GM18873 (cell line): ENCODE data around the gene TP73.

Source experiments
- ATAC-seq: cut with Tn5 transposase; IDR thresholded peaks from one replicate; pipeline ENCODE4 v1.9.1; 2021; ENCODE audit warnings: mild to moderate bottlenecking, moderate library complexity, moderate number of reproducible peaks; ENCODE audit not compliant: unreplicated experiment, low FRiP score

TP73 gene

DNA sequence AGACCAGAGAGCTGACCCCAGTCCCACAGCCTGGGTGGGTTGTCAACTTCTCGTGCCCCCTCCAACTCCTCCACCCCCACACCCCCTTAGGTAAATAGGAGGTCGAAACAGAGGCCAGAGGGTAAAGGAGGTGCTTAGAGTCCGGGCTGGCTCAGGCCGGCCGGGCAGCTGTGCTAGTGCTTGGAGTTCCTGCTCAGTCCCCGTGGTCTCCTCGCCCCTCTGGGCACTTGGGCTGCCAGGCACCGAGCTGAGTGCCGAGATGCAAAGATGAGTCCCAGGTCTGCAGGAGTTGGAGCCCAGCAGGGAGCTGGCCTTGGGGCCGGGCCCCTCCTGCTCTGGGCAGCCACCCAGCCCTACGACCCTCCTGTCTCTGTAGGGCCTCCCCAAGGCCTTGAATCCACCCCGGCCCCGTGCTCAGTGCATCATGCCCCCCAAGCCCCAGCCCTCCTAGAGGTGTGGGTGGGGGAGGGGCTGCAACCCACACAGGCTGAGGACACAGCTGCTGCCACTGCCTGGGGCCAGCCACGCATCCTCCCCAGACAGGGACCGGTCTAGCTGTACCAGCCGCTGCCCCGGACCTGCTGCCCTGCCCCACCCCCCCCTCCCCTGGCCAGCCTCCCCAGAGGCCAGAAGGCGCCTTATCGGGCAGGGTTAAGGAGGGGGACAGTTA is 122.1 kb downstream of the TP73 start:
- no peak for ATAC-seq

DNA sequence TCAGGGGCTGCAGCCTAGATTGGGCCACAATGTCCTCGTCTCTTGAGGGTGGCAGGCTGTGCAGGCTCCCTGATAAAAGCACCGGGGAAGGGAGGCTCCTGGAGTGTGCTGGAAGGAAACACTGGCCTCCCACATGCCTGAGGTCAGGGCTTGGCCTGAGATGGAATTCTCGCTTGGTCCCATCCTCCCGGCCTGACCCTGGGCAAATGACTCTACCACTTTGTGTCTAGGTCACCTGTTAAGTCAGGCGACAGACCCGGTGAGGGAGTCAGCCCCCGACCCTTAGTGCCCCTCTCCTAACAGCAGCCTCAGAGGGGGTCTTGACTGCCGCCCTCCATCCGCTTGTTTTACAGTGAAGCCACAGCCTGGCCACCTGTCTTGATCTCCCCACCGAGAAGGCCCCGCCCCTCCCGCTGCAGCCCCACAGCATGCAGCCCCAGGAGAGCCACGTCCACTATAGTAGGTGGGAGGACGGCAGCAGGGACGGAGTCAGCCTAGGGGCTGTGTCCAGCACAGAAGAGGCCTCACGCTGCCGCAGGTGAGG is 122.7 kb downstream of the TP73 start:
- ATAC-seq: no peak

DNA sequence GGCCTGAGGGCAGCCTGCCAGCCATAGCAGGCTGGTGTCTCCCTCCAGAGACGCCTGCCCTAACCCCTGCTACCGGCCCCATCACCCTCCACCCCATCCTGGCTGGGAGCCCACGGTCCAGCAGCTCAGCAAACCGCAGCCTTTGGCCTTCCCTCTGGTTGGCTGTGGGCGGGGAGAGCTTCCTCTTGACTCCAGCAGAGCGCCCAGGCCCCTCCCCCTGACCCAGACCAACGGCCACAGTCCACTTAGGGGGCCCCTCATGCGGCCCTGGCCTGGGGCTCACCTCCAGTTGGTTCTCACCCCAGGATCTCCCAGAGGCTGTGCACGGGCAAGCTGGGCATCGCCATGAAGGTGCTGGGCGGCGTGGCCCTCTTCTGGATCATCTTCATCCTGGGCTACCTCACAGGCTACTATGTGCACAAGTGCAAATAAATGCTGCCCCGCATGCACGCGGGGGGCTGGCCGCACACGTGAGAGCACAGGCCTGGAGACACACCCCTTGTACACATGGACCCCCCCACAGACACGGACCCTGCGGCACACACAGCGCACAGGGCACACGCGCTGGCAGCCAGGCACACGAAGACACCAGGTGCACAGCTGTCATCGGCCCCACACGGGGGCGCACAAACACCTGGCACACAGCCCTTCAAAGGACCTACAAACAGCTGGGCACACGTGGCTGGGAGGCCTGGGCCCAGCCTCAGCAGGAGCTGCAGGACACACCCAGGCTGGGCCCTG is 123.3 kb downstream of the TP73 start:
- ATAC-seq: no peak

DNA sequence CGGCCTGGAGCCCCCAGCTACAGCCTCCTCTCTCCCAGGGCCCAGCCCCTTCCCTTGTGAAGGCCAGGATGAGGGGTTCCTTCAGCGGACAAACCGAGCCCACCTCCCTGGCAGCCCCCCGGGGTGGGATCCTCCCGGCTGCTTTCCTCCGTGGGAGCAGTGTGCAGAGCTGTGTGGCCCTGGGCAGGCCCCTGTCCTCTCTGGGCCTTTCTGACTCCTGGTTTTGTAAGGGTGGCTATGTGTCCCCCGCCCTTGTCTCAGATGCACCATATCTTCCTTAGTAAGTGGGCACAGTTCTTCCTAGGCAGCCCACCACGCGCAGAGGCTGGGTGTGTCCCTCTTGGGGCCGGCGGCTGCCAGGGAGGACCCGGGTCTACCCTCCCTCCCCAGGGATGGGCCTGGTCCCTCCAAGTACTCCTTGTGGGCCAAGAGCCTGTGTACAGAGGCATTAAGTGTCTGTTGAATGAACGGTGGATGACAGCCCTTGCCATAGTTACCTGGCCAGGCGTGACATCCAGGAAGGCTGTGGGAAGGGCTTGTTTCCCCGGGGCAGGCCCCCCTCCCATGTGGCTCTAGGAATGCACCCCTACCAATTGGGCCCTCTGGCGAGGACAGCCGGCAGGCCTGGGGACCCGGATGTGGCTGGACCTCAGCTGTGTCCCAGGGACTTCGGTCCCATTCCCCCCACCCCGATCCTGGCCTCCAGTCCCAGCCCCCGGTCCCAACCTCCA is 124.1 kb downstream of the TP73 start:
- no peak for ATAC-seq

DNA sequence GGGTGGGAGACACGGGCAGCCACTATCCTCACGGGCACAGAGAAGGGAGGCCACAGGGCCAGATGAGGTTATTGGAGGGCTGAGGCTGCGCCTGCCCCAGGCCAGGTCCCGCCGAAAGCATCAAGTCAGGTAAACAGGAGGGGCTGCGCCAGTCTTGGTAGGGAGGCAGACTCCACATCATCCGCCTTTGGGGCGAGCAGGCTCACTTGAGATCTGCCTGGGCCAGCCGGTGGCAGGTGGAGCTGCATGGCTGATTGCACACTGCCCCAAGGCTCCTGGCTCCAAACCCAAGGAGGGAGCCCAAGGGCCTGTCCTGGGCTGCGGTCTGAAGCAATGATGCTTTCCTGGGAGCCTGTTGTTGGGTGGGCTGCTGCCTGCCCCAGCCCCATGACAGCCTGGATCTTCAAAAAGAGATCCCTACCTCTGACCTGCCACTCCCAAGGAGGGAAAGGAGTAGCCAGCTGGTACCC is 124.8 kb downstream of the TP73 start:
- ATAC-seq: no peak

DNA sequence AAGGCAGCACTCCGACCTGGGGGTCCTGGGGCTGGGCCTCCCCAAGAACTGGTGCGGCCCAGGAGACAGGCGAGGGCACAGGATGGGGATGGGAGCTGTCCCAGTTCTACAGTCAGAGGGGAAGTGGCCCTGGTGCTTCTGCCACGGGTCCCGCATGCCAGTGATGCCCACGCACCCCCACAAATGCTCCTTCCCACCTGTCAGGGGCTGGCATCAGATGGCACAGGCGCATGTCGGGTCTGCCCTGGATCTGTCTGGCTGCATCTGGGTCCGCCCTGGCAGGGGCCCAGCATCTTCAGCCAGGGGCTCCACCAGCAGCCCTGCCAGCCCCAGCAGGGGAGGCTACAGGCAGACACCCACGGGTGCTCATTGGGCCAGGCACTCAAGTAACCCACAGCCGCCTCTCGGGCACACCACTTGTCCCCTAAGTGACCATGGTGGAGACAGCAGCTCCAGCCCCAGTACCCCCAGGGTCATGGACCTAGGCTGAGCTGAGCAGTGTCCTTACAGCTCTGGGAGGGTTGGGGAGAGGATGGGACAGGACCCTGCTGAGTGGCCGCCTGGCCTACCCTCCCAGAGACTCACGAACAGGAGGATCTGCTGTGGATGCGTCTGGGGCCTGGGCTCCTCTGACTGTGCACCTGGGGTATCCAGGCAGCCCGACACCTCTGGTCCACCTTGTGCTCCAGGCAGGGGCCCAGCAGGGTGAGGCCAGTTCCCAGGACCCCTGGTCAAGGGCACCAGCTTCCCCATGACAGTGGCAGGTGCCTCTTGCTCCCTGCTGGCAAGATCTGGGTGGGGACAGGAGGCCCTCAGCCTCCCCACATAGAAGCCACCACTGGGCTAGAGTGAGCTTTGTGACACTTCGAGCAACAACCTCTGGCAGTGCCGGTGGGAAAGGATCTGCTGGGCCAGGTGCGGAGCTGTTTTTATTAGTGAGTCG is 125.6 kb downstream of the TP73 start:
- no peak for ATAC-seq

DNA sequence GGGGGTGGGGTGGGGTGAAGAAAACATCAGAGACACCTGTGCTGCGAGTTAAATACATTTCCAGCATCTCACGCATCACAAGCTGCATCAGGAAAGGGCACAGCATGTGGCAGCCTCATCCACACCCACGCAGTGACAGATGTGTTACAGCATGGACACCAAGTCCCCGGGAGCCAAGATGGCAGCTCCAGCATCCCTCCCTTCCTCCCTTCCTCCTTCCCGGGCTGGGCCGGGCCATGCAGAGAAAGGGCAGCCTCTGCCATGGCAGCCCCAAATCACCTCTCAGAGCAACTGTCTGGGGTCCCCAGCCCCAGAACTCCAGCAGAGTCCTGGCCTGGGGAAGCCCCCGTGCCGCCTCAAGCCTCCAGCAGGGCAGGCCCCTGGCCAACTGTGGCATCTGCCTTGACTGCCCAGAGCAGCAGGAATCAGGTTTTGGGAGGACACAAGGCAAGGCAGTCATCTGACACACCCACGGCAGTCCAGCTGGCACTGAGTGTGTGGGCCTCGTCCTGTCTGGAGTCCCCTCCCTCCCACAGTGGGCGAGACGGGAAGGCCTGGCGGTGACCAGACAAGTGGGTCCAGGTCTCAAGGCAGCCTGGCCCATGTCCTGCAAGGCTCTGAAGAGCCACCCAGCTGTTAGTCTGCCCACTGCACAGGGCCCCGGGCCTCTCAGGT is 126.4 kb downstream of the TP73 start:
- ATAC-seq: no peak

DNA sequence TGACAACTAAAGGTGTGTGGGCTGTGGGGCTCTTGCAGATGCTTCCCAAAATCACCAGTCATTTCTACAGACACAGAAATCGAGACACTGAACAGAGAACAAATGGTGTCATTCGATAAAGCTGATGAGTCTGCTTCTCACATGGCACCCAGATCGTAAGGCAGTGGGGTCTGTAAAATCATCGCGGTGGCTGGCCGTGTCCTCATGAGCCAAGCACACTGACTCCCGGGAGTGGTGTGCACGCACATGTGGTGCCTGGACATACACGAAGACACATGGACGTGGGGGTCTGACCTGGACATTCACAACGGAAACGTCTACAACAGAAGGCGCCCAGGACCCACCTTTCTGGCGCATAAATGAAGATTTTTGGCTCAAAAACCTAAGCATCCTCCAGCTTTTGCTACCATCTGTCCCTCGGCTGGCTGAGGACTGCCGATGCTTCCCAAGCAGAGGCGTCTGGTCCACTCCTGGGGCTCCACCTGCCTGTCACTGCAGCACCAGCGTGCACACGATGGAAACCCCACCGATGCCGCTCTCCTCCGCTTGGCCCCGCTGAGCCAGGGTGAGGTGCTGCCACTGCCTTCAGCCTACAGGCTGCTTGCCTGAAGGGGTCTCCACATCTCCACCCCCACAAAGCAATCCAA is 127.1 kb downstream of the TP73 start:
- ATAC-seq: no peak

DNA sequence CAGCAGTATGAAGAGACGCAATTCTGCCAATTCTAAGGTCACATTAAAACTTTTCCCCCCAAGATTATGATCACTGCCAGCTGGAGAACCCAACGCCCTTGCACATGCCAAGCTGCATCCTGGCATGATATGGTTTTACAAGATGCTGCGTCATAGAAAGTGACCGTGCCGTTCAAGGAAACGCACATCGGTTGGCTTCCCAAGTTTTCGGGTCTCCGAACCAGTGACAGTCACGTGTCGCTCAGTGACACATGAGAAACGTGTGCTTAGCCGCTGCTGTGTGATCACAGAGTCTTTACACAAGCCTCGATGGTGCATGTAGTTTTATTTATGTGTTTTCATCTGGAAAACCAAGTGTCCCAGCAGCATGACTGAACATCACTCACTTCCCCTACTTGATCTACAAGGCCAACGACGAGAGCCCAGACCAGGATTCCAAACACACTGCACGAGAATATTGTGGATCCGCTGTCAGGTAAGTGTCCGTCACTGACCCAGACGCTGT is 127.6 kb downstream of the TP73 start:
- ATAC-seq: no peak

DNA sequence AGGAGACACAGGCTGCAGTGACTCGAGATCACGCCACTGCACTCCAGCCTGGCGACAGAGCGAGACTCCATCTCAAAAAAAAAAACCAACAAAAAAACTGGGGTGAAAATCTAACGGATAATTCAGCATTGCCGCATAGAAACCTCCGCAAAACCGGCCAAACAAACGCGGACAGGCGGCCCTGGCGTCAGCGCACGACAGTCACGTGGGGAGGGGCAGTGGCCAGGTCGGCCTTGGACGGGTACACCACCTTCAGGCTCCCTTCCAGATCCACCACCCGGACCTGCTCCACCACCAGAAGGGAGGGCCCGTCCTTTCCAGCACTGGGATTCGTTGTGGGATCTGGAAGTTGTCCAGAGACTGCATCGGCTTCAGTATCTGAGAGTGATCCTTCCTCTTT is 128.6 kb downstream of the TP73 start:
- ATAC-seq: no peak

DNA sequence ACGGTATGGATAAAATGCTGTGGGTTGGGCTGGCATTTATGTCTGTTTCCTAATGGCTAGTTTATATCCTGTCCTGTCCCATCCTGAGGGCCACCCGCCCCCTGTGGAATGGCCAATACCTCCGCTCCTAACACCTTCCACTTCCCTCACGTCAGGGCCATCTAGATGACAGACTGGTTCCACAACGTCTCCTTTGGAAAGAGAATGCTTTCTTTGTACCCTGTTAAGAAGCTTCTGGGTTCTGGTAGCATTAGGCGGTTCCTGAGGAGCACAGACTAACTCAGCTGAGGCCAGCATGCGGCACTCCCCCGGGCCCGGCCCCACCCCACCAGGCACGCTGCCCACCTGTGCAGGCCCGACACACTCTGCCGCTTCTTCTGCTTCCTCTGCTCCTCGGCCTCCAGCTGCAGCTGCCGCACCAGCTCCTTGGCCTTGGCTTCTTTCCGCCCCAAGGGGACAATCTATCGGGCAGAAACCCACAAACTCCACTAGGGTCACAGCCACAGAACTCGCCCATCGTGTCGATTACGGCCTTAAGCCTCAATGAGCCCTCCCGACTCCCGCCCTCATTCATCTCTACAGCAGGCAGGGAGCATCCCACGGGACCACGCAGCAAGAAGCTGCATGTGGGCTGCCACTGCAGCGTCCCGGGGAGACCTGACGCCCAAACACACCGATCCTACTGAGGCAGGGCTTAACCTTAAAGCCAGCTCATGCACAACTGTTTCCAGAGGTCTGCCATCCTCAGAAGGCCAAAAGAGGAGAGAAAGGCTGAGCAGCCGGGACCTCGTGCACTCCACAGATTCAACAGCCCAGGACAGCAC is 131.5 kb downstream of the TP73 start:
- no peak for ATAC-seq

DNA sequence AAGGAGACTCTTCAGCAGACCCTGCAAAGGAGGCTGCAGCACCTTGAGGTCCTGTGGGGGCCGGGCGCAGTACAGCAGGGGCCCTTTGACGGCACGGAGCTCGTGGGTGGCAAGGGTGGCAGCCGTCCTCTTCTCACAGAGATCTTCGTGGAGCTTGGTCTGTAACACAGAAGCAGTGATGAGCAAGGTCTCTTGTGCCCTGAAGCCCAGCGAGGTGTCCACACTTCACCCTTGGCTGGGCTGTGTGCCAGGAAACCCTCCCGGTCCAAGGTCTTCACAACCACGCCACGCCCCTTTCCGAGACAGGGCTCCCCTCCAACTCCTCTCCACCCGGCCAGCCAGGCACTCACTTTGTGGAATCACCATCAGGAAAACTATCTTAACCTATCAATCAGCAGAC is 132.7 kb downstream of the TP73 start:
- ATAC-seq: no peak

DNA sequence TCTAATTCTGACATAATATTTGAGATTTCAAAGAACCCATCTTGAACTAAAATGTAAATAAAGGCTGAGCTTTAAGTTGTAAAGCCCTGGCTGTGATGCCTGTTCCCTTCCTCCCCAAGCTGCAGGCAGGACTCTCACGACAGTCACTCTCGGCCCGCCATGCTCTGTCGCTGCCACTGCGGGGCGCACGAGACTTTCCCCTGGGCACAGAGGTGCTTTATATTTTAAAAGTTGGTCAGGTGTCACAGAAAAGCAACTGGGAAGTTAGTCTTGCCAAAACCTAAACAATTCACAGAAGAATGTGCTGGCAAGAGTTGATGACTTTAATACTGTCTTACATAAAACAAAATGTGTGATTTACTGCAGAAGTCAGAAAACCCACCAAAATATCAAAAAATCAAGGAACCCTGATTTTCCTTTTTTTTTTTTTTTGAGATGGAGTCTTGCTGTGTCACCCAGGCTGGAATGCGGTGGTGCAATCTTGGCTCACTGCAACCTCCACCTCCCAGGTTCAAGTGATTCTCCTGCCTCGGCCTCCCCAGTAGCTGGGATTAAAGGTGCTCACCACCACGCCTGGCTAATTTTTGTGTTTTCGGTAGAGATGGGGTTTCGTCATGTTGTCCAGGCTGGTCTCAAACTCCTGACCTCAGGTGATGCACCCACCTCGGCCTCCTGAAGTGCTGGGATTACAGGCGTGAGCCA is 133.3 kb downstream of the TP73 start:
- no peak for ATAC-seq
